Subcutaneous abdominal adipose tissue (tissue), 5 donors: Measurements from ENCODE around the gene IFITM5.

Experiments used
- H3K27ac ChIP-seq: one replicate; pipeline ENCODE4 v1.7.0; 2013; ENCODE audit warnings: low read depth, mild to moderate bottlenecking, inconsistent platforms, low read length, moderate library complexity
- H3K27me3 ChIP-seq, 5 donors: one replicate each; pipeline ENCODE4 v1.7.0; 2013; ENCODE audit warnings: low read length in 5 of 5, inconsistent platforms in 1 of 5; ENCODE audit not compliant: control insufficient read depth in 5 of 5, insufficient read depth in 4 of 5
- H3K36me3 ChIP-seq, 5 donors: one replicate each; pipeline ENCODE4 v1.7.0; 2013; ENCODE audit warnings: low read length in 5 of 5; ENCODE audit not compliant: control insufficient read depth in 5 of 5, insufficient read depth in 5 of 5
- H3K4me1 ChIP-seq, 5 donors: one replicate each; pipeline ENCODE4 v1.7.0; 2013; ENCODE audit warnings: low read length in 5 of 5, mild to moderate bottlenecking in 3 of 5, moderate library complexity in 1 of 5; ENCODE audit not compliant: control insufficient read depth in 5 of 5, insufficient read depth in 5 of 5
- H3K4me3 ChIP-seq, 5 donors: one replicate each; pipeline ENCODE4 v1.7.0; 2013; ENCODE audit warnings: low read length in 5 of 5, low read depth in 1 of 5
- H3K9ac ChIP-seq, 5 donors: one replicate each; pipeline ENCODE4 v1.7.0; 2013; ENCODE audit warnings: low read length in 5 of 5, mild to moderate bottlenecking in 4 of 5, moderate library complexity in 3 of 5
- H3K9me3 ChIP-seq, 5 donors: one replicate each; pipeline ENCODE4 v1.7.0; 2013; ENCODE audit warnings: low read length in 5 of 5; ENCODE audit not compliant: control insufficient read depth in 5 of 5
- donor health status: healthy.
- donor health status: healthy.
- donor health status: healthy.
- donor health status: healthy.
- donor health status: healthy.

The IFITM5 gene

DNA sequence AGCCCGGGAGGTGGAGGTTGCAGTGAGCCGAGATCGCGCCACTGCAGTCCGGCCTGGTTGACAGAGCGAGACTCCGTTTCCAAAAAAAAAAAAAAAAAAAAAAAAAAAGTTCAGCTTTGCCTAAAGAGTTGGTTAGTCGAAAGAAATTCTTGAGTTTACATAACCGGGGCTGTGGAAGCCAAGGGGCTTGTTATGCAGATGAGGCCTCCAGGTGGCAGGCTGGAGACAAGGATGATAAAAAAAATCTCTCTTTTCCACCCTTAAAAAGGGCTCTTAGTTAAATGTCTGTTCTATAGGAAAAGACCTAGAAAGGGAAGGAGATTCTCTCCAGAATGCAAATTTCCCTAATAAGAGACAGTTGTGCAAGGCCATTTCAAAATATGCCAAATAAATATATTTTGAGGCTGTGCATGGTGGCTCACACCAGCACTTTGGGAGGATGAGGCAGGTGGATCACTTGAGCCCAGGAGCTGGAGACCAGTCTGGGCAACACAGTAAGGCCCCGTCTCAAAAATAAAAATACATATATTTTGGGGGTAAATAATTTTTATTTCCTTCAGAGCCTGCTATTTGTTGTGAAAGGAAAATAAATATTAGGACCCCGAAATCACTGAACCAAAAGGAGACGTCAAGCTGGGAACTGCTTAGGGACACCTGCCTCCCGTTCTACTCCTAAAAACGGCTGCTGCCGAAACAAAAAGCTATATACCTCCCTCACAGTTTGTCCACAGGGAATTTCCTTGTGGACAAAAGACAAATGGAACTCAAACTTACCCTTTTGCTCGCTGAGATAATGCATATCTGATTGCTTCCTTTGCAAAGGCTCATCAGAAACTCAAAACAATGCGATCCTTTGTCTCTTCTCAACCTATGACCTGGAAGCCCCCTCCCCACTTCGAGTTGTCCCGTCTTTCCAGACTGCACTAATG is 5.9 kb upstream of the IFITM5 start:
- H3K4me3 ChIP-seq = no peak overlapping the region
- H3K9me3 ChIP-seq = no peaks in the 10 kb centered on the region
- no peak overlapping the region for H3K9ac ChIP-seq
- peaks cover 0 to 35% (median 31%) of the 10 kb centered on the region in 5 donors for H3K4me1 ChIP-seq
- no peaks in the 10 kb centered on the region for H3K36me3 ChIP-seq
- peaks cover 0 to 5% (median 4%) of the 10 kb centered on the region in 5 donors for H3K27me3 ChIP-seq
- H3K27ac ChIP-seq = no peak overlapping the region

DNA sequence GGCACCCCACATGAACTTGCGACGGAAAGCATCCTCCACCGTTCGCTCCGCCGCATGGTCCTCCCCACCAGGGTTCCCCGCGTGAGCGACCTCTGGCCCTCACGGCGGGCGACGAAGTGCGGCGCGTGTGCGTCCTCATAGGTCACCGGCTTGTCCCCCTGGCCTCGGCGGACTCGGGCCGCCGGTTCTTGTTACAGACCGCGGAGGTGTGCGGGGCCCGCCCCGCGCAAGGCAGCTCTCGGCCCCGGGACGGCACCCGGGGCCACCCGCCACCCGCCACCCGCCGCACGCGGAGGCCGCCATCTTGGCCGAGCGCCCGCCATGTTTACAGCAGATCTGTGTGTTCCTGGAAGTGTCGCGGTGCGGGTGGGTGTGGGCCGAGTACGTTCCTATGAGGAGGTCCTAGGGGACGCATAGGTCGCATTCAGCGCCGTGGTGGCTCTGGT is 4.8 kb upstream of the IFITM5 start:
- H3K9ac ChIP-seq = no peak overlapping the region
- peaks cover 8 to 16% (median 11%) of the 10 kb centered on the region in 5 donors for H3K27me3 ChIP-seq
- peaks cover 0 to 30% (median 21%) of the 10 kb centered on the region in 5 donors for H3K4me1 ChIP-seq
- H3K36me3 ChIP-seq = no peaks in the 10 kb centered on the region
- H3K9me3 ChIP-seq = no peaks in the 10 kb centered on the region
- no peak overlapping the region for H3K4me3 ChIP-seq
- no peak overlapping the region for H3K27ac ChIP-seq

DNA sequence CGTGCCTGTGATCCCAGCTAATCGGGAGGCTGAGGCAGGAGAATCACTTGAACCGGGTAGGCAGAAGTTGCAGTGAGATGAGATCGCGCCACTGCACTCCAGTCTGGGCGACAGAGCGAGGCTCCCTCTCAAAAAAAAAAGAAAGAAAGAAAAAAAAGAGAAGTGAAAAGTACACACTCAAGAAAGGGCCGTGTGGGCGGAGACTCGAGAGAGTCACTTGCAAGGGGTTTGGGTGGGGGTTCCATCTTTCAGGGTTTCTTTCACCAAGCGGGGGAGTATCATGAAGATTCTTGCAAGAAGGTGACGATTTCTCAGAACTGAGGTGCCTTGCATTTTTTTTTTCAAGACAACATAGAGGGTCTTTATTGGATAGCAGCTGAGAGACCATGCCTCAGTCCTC is 4.0 kb upstream of the IFITM5 start:
- Histone ChIP-seq H3K4me3 (no peak overlapping the region), H3K27me3 (peaks cover 10 to 22% (median 17%) of the 10 kb centered on the region in 5 donors), H3K27ac (no peak overlapping the region), H3K36me3 (no peaks in the 10 kb centered on the region), H3K9ac (no peak overlapping the region), H3K9me3 (no peaks in the 10 kb centered on the region), H3K4me1 (peaks cover 0 to 28% (median 18%) of the 10 kb centered on the region in 5 donors)

DNA sequence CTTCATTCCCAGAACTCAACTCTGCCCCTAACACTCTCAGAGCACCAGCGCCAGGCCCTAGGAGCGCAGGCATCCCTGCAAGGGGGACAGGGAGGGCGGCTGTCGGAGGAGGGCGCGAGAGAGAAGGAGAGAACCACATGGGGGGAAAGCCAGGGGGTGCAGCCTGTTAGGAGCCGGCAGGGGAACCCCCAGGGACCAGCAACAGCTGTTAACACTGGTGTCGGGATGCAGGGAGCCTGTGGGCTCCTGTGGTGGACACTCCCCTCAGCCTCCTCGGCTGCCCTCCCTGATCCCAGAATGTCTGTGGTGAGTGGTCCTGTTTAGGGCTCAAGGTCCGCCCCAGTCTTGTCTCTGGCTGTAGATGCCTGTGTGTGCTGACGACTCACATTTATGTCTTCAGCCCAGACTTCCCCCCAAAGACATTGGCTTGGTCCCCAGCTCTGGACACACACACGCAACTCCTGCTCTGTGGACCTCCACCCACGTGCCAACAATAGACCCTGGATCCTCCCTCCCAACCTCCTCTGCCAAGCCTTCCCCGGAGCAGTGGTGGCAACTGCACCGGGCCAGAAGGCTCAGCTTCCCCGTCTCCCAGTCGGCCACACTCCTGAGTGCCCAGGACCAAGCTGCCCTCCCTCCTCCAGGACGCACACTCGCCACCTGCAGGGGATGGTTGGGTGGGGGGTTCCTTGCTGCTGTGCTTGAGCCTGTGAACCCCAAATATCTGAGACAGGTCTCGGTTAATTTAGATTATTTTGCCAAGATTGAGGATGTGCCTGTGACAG is 817 bp upstream of the IFITM5 start:
- peaks cover 0 to 2% (median 0%) of the 10 kb centered on the region in 5 donors for H3K36me3 ChIP-seq
- no peaks in the 10 kb centered on the region for H3K9me3 ChIP-seq
- H3K9ac ChIP-seq = no peak overlapping the region
- no peak overlapping the region for H3K27ac ChIP-seq
- H3K27me3 ChIP-seq = peaks cover 19 to 45% (median 37%) of the 10 kb centered on the region in 5 donors
- H3K4me3 ChIP-seq = no peak overlapping the region
- H3K4me1 ChIP-seq = peaks cover 2 to 28% (median 13%) of the 10 kb centered on the region in 5 donors

DNA sequence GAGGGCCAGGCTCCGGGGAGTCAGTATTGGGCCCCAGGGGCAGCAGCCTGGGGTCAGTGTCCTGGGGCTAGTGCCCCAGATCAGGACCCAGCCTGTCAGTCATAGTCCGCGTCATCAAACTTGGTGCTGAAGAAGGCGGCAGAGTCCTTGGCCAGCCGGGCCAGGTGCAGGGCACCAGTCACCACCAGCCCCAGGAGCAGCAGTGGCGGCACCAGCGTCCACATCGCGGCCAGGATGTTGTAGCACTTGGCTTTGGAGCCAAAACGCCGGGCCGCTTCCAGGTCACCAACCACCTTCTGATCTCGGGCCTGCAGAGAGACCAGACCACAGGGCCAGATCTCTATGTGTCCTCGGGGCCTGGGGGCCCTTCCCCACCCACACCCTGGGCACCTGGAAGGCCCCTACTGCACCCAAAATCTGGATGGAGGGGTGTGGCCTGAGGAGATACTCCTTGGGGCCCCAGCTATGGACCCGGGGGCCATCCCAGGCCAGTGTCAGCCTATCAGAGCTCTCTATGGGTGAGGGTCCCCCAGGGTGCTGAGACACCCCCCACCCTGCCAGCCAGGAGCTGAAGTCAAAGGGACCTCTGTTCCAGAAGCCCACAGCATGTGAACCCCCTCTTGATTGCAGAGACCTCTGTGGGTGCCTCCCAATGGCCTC is 790 bp downstream of the IFITM5 start:
- Histone ChIP-seq H3K4me1 (peaks cover 0 to 24% (median 13%) of the 10 kb centered on the region in 5 donors), H3K36me3 (peaks cover 0 to 16% (median 9%) of the 10 kb centered on the region in 5 donors), H3K27ac (no peak overlapping the region), H3K4me3 (no peak overlapping the region), H3K9me3 (no peaks in the 10 kb centered on the region), H3K27me3 (peaks cover 19 to 45% (median 37%) of the 10 kb centered on the region in 5 donors), H3K9ac (no peak overlapping the region)

DNA sequence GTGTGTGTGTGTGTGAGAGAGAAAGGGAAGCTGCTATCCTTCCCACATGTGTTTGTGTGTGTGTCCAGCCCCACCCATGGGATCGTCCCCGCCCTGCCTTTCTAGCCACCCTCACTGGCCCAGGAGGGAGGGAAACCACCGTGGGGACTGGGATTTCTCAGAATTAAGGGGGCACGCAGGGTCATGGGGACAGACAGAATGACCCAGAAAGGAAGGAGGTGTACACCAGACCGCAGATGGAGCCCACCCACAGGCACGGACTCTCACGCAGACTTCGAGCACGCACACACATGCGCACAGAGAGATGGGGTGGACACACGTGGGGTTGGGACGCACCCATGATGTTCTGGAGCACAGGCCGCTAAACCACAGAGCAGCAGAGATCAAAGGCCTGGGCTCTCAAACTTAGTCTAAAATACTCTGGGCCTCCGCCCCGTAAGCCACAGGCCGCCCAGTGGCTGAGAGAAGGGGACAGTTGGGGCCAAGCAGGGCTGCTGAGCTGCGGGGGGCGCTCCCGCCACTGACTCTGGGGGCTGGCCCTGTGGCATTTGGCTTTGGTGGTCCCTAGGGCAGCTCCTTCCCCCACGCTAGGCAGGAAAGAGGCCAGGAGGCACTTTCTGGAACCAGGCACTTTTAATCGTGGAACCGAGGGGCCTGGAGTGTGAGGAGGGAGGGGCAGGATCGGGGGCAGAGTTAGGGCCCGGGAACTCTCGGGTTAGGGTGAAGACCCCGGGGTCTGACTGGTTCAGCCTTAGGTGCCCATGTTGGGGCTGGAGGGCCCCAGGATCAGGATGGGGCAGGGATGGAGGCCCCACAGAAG is 1.5 kb downstream of the IFITM5 start:
- Histone ChIP-seq H3K36me3 (peaks cover 0 to 22% (median 9%) of the 10 kb centered on the region in 5 donors), H3K4me1 (peaks cover 0 to 24% (median 13%) of the 10 kb centered on the region in 5 donors), H3K27ac (no peak overlapping the region), H3K9ac (no peak overlapping the region), H3K4me3 (peak overlapping the region in 1 of 5 donors; percentile 6), H3K9me3 (no peaks in the 10 kb centered on the region), H3K27me3 (peaks cover 19 to 45% (median 37%) of the 10 kb centered on the region in 5 donors)

DNA sequence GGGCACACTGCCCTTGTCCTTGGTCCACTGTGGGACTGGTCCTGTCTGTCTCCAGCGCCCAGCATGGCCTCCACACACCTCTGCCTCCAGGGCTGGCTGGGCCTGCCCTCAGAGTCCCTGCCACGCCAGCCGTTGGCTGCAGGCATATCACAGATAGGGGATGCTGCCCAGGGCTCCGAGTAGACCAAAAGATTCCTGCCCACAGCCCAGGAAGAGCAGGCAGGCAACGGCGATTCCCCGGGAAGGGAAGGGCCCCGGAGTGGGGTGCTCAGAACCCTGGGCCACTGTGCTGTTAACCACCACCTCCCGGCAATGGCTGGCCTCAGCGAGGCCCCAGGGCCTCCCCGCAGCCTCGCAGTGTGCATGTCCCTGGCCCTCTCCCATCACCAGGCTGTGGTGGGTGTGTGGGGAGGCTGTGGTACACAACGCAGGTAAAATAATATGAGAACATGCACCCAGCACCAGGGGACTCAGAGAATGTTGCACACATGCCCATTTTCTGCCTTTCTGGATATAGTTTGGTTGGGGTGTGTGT is 2.2 kb downstream of the IFITM5 start:
- Histone ChIP-seq H3K4me1 (peaks cover 0 to 24% (median 13%) of the 10 kb centered on the region in 5 donors), H3K27ac (no peak overlapping the region), H3K36me3 (peaks cover 0 to 28% (median 13%) of the 10 kb centered on the region in 5 donors), H3K9ac (no peak overlapping the region), H3K9me3 (no peaks in the 10 kb centered on the region), H3K4me3 (peak overlapping the region in 1 of 5 donors; percentile 6), H3K27me3 (peaks cover 19 to 45% (median 37%) of the 10 kb centered on the region in 5 donors)

DNA sequence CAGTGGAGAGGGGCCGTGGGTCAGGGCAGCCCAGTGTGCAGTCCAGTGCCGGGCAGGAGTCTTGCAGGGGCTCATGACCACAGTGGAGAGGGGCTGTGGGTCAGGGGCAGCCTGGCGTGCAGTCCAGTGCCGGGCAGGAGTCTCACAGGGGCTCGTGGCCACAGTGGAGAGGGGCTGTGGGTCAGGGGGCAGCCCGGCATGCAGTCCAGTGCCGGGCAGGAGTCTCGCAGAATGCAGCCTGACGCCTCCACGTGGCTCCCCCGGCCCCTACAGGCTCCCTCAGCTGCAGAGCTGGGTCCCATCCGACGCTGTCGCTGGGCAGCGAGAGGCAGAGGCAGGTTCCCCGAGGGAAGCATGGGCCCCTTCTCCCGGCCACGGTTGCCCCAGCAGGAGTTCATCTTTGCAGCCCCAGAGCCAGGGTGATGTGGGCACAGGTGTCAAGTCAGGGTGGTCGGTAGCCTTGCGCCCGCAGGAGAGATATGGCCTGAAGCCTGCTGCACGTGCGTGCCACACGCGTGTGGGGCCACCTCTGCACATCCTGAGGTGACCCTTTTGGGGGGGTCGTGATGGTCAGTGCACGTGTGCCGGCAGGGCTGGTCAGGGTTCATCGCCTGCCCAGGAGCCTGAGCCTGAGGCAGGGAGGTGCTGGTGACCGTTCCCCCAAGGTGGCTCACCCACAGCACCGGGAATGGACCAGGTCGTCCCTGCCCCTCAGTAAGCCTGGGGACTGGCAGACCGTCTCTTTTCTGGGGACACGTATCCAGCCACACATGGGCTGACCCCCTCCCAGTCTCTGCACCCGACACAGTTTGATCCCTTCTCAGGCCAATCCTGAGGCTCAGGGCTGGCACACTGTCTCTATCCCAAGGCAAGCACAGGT is 2.9 kb downstream of the IFITM5 start:
- Histone ChIP-seq H3K27me3 (peaks cover 19 to 45% (median 37%) of the 10 kb centered on the region in 5 donors), H3K9me3 (no peaks in the 10 kb centered on the region), H3K36me3 (peaks cover 0 to 33% (median 13%) of the 10 kb centered on the region in 5 donors), H3K9ac (no peak overlapping the region), H3K4me3 (no peak overlapping the region), H3K4me1 (peaks cover 0 to 24% (median 13%) of the 10 kb centered on the region in 5 donors), H3K27ac (no peak overlapping the region)
